Measurements from ENCODE around the gene GABBR1. TPM values are rescaled to one million over a fixed set of nuclear protein-coding genes. Genes with fewer than 3 reads are reported as not detected.

Gene GABBR1
- polyA plus RNA-seq, 1 of the 3 experiments (the other 2 are of a cell fraction) = 26.8 TPM

GRCh38 chr6:29530671-29531310 is 102.2 kb downstream of the GABBR1 start:
- POLR2A ChIA-PET = no interaction called here
- Histone ChIP-seq H3K36me3 (replicated peaks in 1 of 2; ENCODE audit: control insufficient read depth in 1 of 2, insufficient read depth in 2 of 2, low read length in 1 of 2) (no peaks in the 10 kb centered on the region), H2AFZ (ENCODE audit: low read depth) (no peak overlapping the region)

GRCh38 chr6:29529956-29530355 is 103.0 kb downstream of the GABBR1 start:
- no peak overlapping the region for H3K27ac ChIP-seq (ENCODE audit: low read depth in 2 of 2, low read length in 1 of 2)
- TF ChIP-seq NFIC (IDR thresholded peaks at IDR 0.05; ENCODE audit: borderline replicate concordance) (no peak), USF2 (IDR thresholded peaks at IDR 0.05; ENCODE audit: borderline replicate concordance, low read depth, low read length) (no peak), MAX (IDR thresholded peaks at IDR 0.05; ENCODE audit: low read depth) (no peak), MEF2A (IDR thresholded peaks at IDR 0.05; ENCODE audit: borderline replicate concordance, low read depth) (no peak), EZH2phosphoT487 (IDR thresholded peaks at IDR 0.05; ENCODE audit: borderline replicate concordance, low read depth) (no peak), TEAD4 (IDR thresholded peaks at IDR 0.05; ENCODE audit: borderline replicate concordance, insufficient read depth) (no peak), RFX5 (IDR thresholded peaks at IDR 0.05; ENCODE audit: low read length) (no peak), FOXJ3 (CRISPR knock-in tag; IDR thresholded peaks at IDR 0.05) (no peak), GATA2 (CRISPR knock-in tag; IDR thresholded peaks at IDR 0.05) (no peak)
- no peaks in the 10 kb centered on the region for H3K36me3 ChIP-seq (replicated peaks in 1 of 2; ENCODE audit: control insufficient read depth in 1 of 2, insufficient read depth in 2 of 2, low read length in 1 of 2)
- H3K9me2 ChIP-seq = no peaks in the 10 kb centered on the region
- no peak overlapping the region for H2AFZ ChIP-seq (ENCODE audit: low read depth)
- no peak for DNase-seq
- no peaks in the 10 kb centered on the region for H3K79me2 ChIP-seq (ENCODE audit: insufficient read depth)
- H3K4me1 ChIP-seq (ENCODE audit: control insufficient read depth in 1 of 2, insufficient read depth in 2 of 2, low read depth in 1 of 2, low read length in 1 of 2) = no peaks in the 10 kb centered on the region
- POLR2A ChIA-PET = no interaction called here
- H3K4me2 ChIP-seq = no peak overlapping the region
- CTCF ChIA-PET = no interaction called here
- H3F3A ChIP-seq (replicated peaks; ENCODE audit: insufficient read depth) = no peaks in the 10 kb centered on the region
- 18% methylated on average over 3 of the region's 3 CpGs for WGBS (ENCODE audit: low lambda C conversion rate)
- H3K9ac ChIP-seq = no peak overlapping the region
- no peaks in the 10 kb centered on the region for H4K20me1 ChIP-seq (ENCODE audit: insufficient read depth)
- H3K9me3 ChIP-seq = no peaks in the 10 kb centered on the region
- peaks cover 45% of the 10 kb centered on the region; the same call in 1 of the 2 replicates for H3K27me3 ChIP-seq (ENCODE audit: insufficient read depth)
- no peak overlapping the region for H3K4me3 ChIP-seq (ENCODE audit: low read depth in 2 of 2, low read length in 1 of 2)

More at GRCh38 chr6:29530671-29531310, 102.2 kb downstream of the GABBR1 start:
- DNase-seq = no peak
- Histone ChIP-seq H3K4me1 (ENCODE audit: control insufficient read depth in 1 of 2, insufficient read depth in 2 of 2, low read depth in 1 of 2, low read length in 1 of 2) (no peaks in the 10 kb centered on the region), H3K27me3 (ENCODE audit: insufficient read depth) (peaks cover 43% of the 10 kb centered on the region; the same call in 1 of the 2 replicates), H3K79me2 (ENCODE audit: insufficient read depth) (no peaks in the 10 kb centered on the region), H3K27ac (ENCODE audit: low read depth in 2 of 2, low read length in 1 of 2) (no peak overlapping the region), H3F3A (replicated peaks; ENCODE audit: insufficient read depth) (no peaks in the 10 kb centered on the region), H3K4me3 (ENCODE audit: low read depth in 2 of 2, low read length in 1 of 2) (no peak overlapping the region), H3K9ac (no peak overlapping the region), H3K9me2 (no peaks in the 10 kb centered on the region), H4K20me1 (ENCODE audit: insufficient read depth) (no peaks in the 10 kb centered on the region), H3K4me2 (no peak overlapping the region), H3K9me3 (no peaks in the 10 kb centered on the region)
- WGBS (ENCODE audit: low lambda C conversion rate) = 0% methylated on average over 1 of the region's 2 CpGs
- no peak for TF ChIP-seq POLR2AphosphoS5 (IDR thresholded peaks at IDR 0.05; ENCODE audit: low read depth, low read length)
- no peak for TF ChIP-seq RFX5 (IDR thresholded peaks at IDR 0.05; ENCODE audit: low read length)
- TF ChIP-seq PBX3 (IDR thresholded peaks at IDR 0.05) = no peak
- no peak for TF ChIP-seq IRF3 (IDR thresholded peaks at IDR 0.05; ENCODE audit: low read depth, low read length)
- CTCF ChIA-PET = interaction anchor here (1.6 kb wide), 1 partner anchor 122 kb away, joined by 5 read pairs; no protein-coding TSS in a partner anchor
